H1 (cell line): Measurements from ENCODE around the gene ZDHHC8. TPM values are rescaled to one million over a fixed set of nuclear protein-coding genes. Genes with fewer than 3 reads are reported as not detected.

Experiments
- ASH2L ChIP-seq: fragments of 200-600, 300-600 bp; sonication (generic); IDR thresholded peaks from one replicate; pipeline ENCODE4 v1.7.1; 2017; ENCODE audit warnings: low read length
- CREB1 ChIP-seq: IDR thresholded peaks from 2 replicates; pipeline ENCODE4 v1.6.1; 2012; ENCODE audit warnings: inconsistent platforms
- FOSL1 ChIP-seq: IDR thresholded peaks from 2 replicates; pipeline ENCODE4 v1.6.1; 2011; ENCODE audit warnings: mild to moderate bottlenecking, low read depth, low read length, moderate library complexity; ENCODE audit not compliant: insufficient read depth
- GABPA ChIP-seq: IDR thresholded peaks from 2 replicates; pipeline ENCODE4 v1.6.1; 2011; ENCODE audit warnings: mild to moderate bottlenecking, low read length, moderate library complexity, borderline replicate concordance; ENCODE audit not compliant: insufficient read depth
- HDAC2 ChIP-seq, 2 experiments: fragments of 300-600 bp in 1 of 2; sonication (generic) in 1 of 2; IDR thresholded peaks; 2 replicates each; pipeline ENCODE4 v1.6.1; 2011 to 2012; ENCODE audit warnings: low read depth in 2 of 2, low read length in 2 of 2, mild to moderate bottlenecking in 2 of 2, moderate library complexity in 2 of 2, borderline replicate concordance in 1 of 2, inconsistent platforms in 1 of 2
- HDAC6 ChIP-seq: IDR thresholded peaks from one replicate; pipeline ENCODE4 v1.7.1; 2012; ENCODE audit warnings: low read depth, mild to moderate bottlenecking, inconsistent platforms, low read length, moderate library complexity
- MAFK ChIP-seq: IDR thresholded peaks from 2 replicates; pipeline ENCODE4 v1.6.1; 2012; ENCODE audit warnings: low read depth, mild to moderate bottlenecking, improper control_type of control experiment, low read length
- POLR2A ChIP-seq, 2 experiments: IDR thresholded peaks; 1 replicate in 1 of 2; 2 replicates in 1 of 2; pipeline ENCODE4 v1.6.1; 2011; ENCODE audit warnings: low read depth in 2 of 2, low read length in 2 of 2, mild to moderate bottlenecking in 2 of 2; ENCODE audit errors: control extremely low read depth in 1 of 2
- POU5F1 ChIP-seq: IDR thresholded peaks from 2 replicates; pipeline ENCODE4 v1.6.1; 2011; ENCODE audit warnings: low read depth, mild to moderate bottlenecking, low read length, moderate library complexity
- RAD21 ChIP-seq, 2 experiments: IDR thresholded peaks in 1 of 2; conservative IDR thresholded peaks in 1 of 2; 2 replicates each; pipeline ENCODE4 v1.6.1; 2011; ENCODE audit warnings: low read depth in 2 of 2, low read length in 2 of 2, improper control_type of control experiment in 1 of 2, inconsistent platforms in 1 of 2, mild to moderate bottlenecking in 1 of 2, moderate library complexity in 1 of 2
- RNF2 ChIP-seq: fragments of 200-900, 300-1000 bp; sonication (generic); IDR thresholded peaks from 2 replicates; pipeline ENCODE4 v1.7.1; 2016; ENCODE audit warnings: borderline replicate concordance, low read depth, mild to moderate bottlenecking, antibody characterized with exemption, low read length; ENCODE audit not compliant: poor library complexity, severe bottlenecking; ENCODE audit errors: missing control alignments
- SIX5 ChIP-seq: IDR thresholded peaks from 2 replicates; pipeline ENCODE4 v1.6.1; 2011; ENCODE audit warnings: mild to moderate bottlenecking, low read depth, low read length
- SP1 ChIP-seq: IDR thresholded peaks from 2 replicates; pipeline ENCODE4 v1.6.1; 2011; ENCODE audit warnings: low read depth, low read length
- SRF ChIP-seq: IDR thresholded peaks from 2 replicates; pipeline ENCODE4 v1.6.1; 2011; ENCODE audit warnings: mild to moderate bottlenecking, low read depth, low read length, moderate library complexity
- TCF12 ChIP-seq: IDR thresholded peaks from 2 replicates; pipeline ENCODE4 v1.6.1; 2011; ENCODE audit warnings: low read depth, mild to moderate bottlenecking, low read length
- YY1 ChIP-seq: IDR thresholded peaks from 2 replicates; pipeline ENCODE4 v1.6.1; 2011; ENCODE audit warnings: low read depth, mild to moderate bottlenecking, low read length
- polyA plus RNA-seq, 7 experiments: library from polyadenylated mRNA; depleted of rRNA in 3 of 7; stranded (reverse) in 5 of 7; unstranded in 2 of 7; fragments of >200 nt in 5 of 7; fragments of 200-250 nt in 2 of 7; gene quantifications; 1 replicate in 5 of 7; 2 replicates in 1 of 7; 4 replicates in 1 of 7; pipeline versions ENCODE4 v1.2.1 to v1.2.3, GENCODE V29; 2011 to 2013; ENCODE audit warnings: missing spikeins in 2 of 7, mixed read lengths in 2 of 7
- total RNA-seq: library from RNA; stranded (reverse); fragmentation: NEBNext Ultra II Directional; extraction: Animal tissue kit (Norgen Biotek cat#: 25700); gene quantifications from 2 replicates; pipeline ENCODE4 v1.2.1, GENCODE V29; 2021

ZDHHC8 gene
- total and polyA plus RNA-seq, 2 of the 8 experiments (the other 6 are each of a cell fraction or from before 2014, with no cell fraction given) = 18.6 to 65.6 TPM

DNA sequence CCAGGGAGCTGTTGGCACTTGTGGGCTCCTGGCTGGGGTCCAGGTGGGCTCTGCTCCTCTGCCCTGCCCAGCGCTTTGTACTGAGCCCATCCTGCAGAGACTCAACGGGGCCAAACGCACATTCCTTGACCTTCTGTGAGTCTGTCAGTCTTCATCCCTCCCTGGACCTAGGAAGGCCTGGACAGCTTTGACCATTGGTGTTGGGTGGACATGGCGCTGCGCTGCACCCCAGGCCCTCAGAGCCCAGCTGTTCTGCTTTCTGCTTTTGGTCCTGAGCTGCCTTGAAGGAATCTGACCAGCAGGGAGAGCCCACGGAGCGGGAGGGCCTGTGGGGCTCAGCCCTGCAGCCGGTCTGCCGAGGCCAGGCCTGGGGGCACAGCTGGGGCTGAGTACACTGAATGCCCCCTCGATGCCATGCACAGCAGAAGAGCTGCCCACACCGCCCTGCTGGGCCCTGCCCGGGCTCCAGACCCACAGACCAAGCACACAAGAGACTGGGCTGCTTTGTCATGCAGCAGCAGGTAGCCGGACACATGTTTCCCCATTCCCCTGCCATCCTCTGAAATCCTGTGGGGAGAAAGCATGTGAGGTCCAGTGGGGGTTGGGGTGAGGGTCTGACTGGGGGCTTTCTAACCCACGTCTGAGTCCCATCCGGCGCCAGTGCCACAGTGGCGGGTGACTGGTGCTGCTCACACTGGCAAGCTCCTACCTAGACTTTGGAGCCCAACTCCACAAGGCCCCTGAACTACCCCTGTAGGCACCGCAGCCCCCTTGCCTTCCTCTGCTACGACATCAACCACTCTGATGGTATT, 43.4 kb downstream of the ZDHHC8 start (continued):
- TF ChIP-seq ASH2L (no peak), SRF (no peak), RNF2 (no peak), POU5F1 (no peak), POLR2A (IDR thresholded peaks at IDR 0.05; ENCODE audit: control extremely low read depth in 1 of 2, low read depth in 2 of 2, low read length in 2 of 2) (no peak), TCF12 (no peak), GABPA (0 out of 2 replicates have a peak, but pooled peaks have one; percentile 28), HDAC6 (no peak), RAD21 (IDR thresholded peaks at IDR 0.05 in 1 of 2, conservative IDR thresholded peaks at IDR 0.05 in 1 of 2; ENCODE audit: low read depth in 2 of 2, low read length in 2 of 2) (peak; percentile 29 to 49; a peak in 3 of 4 replicates), CREB1 (no peak), YY1 (no peak), SP1 (no peak), SIX5 (no peak), FOSL1 (no peak), HDAC2 (IDR thresholded peaks at IDR 0.05; ENCODE audit: borderline replicate concordance in 1 of 2, low read depth in 2 of 2, low read length in 2 of 2) (no peak), MAFK (no peak)
